ENCODE results near the gene ZFYVE16.

DNA sequence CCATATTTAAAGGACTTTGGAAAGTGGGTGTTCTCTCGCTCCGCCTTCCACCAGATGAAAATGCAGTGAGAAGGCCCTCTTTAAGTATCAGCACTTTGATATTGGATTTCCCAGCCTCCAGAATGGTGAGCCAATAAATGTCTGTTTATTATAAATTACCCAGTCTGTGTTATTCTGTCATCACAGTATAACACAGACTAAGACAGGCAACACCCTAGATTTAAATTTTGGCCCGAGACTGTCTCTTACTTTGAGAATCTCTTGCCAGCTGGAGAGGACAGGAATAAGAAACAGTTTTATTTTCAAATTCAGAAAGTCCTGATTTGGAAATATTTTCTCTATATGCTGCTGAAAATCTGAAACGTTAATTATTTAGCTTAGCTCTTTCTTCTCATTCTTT, 101.5 kb downstream of the ZFYVE16 start:
- TF ChIP-seq, protein P1, sequence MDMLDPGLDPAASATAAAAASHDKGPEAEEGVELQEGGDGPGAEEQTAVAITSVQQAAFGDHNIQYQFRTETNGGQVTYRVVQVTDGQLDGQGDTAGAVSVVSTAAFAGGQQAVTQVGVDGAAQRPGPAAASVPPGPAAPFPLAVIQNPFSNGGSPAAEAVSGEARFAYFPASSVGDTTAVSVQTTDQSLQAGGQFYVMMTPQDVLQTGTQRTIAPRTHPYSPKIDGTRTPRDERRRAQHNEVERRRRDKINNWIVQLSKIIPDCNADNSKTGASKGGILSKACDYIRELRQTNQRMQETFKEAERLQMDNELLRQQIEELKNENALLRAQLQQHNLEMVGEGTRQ (IDR thresholded peaks at IDR 0.05; ENCODE audit: low read depth, low read length) = no peak
- TF ChIP-seq, protein P1 (CRISPR knock-in tag; IDR thresholded peaks at IDR 0.05; ENCODE audit: borderline replicate concordance) = no peak
- TF ChIP-seq ZNF646 (CRISPR knock-in tag; IDR thresholded peaks at IDR 0.05) = no peak
- TF ChIP-seq, protein P2, sequence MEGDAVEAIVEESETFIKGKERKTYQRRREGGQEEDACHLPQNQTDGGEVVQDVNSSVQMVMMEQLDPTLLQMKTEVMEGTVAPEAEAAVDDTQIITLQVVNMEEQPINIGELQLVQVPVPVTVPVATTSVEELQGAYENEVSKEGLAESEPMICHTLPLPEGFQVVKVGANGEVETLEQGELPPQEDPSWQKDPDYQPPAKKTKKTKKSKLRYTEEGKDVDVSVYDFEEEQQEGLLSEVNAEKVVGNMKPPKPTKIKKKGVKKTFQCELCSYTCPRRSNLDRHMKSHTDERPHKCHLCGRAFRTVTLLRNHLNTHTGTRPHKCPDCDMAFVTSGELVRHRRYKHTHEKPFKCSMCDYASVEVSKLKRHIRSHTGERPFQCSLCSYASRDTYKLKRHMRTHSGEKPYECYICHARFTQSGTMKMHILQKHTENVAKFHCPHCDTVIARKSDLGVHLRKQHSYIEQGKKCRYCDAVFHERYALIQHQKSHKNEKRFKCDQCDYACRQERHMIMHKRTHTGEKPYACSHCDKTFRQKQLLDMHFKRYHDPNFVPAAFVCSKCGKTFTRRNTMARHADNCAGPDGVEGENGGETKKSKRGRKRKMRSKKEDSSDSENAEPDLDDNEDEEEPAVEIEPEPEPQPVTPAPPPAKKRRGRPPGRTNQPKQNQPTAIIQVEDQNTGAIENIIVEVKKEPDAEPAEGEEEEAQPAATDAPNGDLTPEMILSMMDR (CRISPR knock-in tag; IDR thresholded peaks at IDR 0.05) = no peak
